SK-N-SH (cell line): ENCODE data around the gene GABRD. TPM values are rescaled to one million over a fixed set of nuclear protein-coding genes. Genes with fewer than 3 reads are reported as not detected.

Experiments
- CTCF ChIA-PET: fragments of 300-600, 350-600 bp; formaldehyde crosslinking; extraction: SDS; loops from one replicate; lab custom pipeline; 2021; lab: Yijun Ruan, JAX
- POLR2A ChIA-PET: fragments of 350-600 bp; sonication (Branson Sonifier 250); formaldehyde crosslinking; extraction: SDS; loops from one replicate; lab custom pipeline; 2020; ENCODE audit warnings: antibody characterized with exemption, inconsistent platforms; lab: Yijun Ruan, JAX
- DNase-seq: peaks from one replicate; pipeline ENCODE4 v3.0.0; 2012
- H2AFZ ChIP-seq: fragments of 200-600 bp; sonication (generic); 2 replicates; pipeline ENCODE4 v1.8.1; 2016; ENCODE audit warnings: antibody characterized with exemption, mild to moderate bottlenecking, low read depth
- H3F3A ChIP-seq: fragments of 200-600 bp; sonication (generic); replicated peaks from 2 replicates; pipeline ENCODE3; 2016; ENCODE audit warnings: antibody characterized with exemption, mild to moderate bottlenecking; ENCODE audit not compliant: insufficient read depth
- H3K27ac ChIP-seq, 2 experiments: fragments of 200-500 bp in 1 of 2; fragments of 200-600 bp in 1 of 2; sonication (Bioruptor generic) in 1 of 2; sonication (generic), shearing (Covaris generic) in 1 of 2; 2 replicates each; pipeline versions ENCODE4 v1.5.1 to v1.6.1; 2014 to 2016; ENCODE audit warnings: low read depth in 2 of 2, inconsistent platforms in 1 of 2, low read length in 1 of 2, mild to moderate bottlenecking in 1 of 2, mixed read lengths in 1 of 2
- H3K27me3 ChIP-seq: fragments of 200-600 bp; sonication (generic), shearing (Covaris generic); 2 replicates; pipeline ENCODE4 v1.6.1; 2016; ENCODE audit warnings: mixed run types; ENCODE audit not compliant: insufficient read depth
- H3K36me3 ChIP-seq, 2 experiments: fragments of 200-500 bp in 1 of 2; fragments of 200-600 bp in 1 of 2; sonication (Bioruptor generic) in 1 of 2; sonication (generic) in 1 of 2; replicated peaks in 1 of 2; 2 replicates each; pipeline versions ENCODE3 to v1.5.1; 2014 to 2016; ENCODE audit warnings: low read length in 1 of 2, mild to moderate bottlenecking in 1 of 2; ENCODE audit not compliant: insufficient read depth in 2 of 2, control insufficient read depth in 1 of 2
- H3K4me1 ChIP-seq, 2 experiments: fragments of 200-500 bp in 1 of 2; fragments of 200-600 bp in 1 of 2; sonication (Bioruptor generic) in 1 of 2; sonication (generic), shearing (Covaris generic) in 1 of 2; 2 replicates each; pipeline versions ENCODE4 v1.5.1 to v1.6.1; 2014 to 2016; ENCODE audit warnings: low read depth in 1 of 2, low read length in 1 of 2, mixed run types in 1 of 2; ENCODE audit not compliant: insufficient read depth in 2 of 2, control insufficient read depth in 1 of 2
- H3K4me2 ChIP-seq: fragments of 200-600 bp; sonication (generic), shearing (Covaris generic); 2 replicates; pipeline ENCODE4 v1.6.1; 2017; ENCODE audit warnings: mixed run types
- H3K4me3 ChIP-seq, 2 experiments: fragments of 200-500 bp in 1 of 2; fragments of 200-600 bp in 1 of 2; sonication (Bioruptor generic) in 1 of 2; sonication (generic), shearing (Covaris generic) in 1 of 2; 2 replicates each; pipeline versions ENCODE4 v1.5.1 to v1.8.1; 2014 to 2016; ENCODE audit warnings: low read depth in 2 of 2, inconsistent platforms in 1 of 2, low read length in 1 of 2, mild to moderate bottlenecking in 1 of 2, mixed read lengths in 1 of 2, moderate library complexity in 1 of 2
- H3K79me2 ChIP-seq: fragments of 200-600 bp; sonication (generic); 2 replicates; pipeline ENCODE4 v1.8.1; 2017; ENCODE audit warnings: mild to moderate bottlenecking; ENCODE audit not compliant: insufficient read depth
- H3K9ac ChIP-seq: fragments of 200-600 bp; sonication (generic); 2 replicates; pipeline ENCODE4 v1.6.1; 2017; ENCODE audit warnings: mixed run types
- H3K9me2 ChIP-seq: fragments of 200-600 bp; sonication (generic); 2 replicates; pipeline ENCODE4 v1.6.1; 2017; ENCODE audit warnings: mixed run types
- H3K9me3 ChIP-seq: fragments of 200-600 bp; sonication (generic); 2 replicates; pipeline ENCODE4 v1.6.1; 2017; ENCODE audit warnings: mixed run types, mild to moderate bottlenecking, moderate library complexity
- H4K20me1 ChIP-seq: fragments of 200-600 bp; sonication (generic); 2 replicates; pipeline ENCODE4 v1.6.1; 2017; ENCODE audit warnings: mild to moderate bottlenecking, mixed run types; ENCODE audit not compliant: insufficient read depth
- ELF1 ChIP-seq: IDR thresholded peaks from 2 replicates; pipeline ENCODE4 v1.4.0; 2012
- EP300 ChIP-seq, 2 experiments: IDR thresholded peaks; 2 replicates each; pipeline versions ENCODE4 v1.4.0 to v1.6.1; 2012; ENCODE audit warnings: borderline replicate concordance in 1 of 2, low read depth in 1 of 2, low read length in 1 of 2
- FOSL2 ChIP-seq: IDR thresholded peaks from 2 replicates; pipeline ENCODE4 v1.4.0; 2012; ENCODE audit warnings: low read depth, mild to moderate bottlenecking, moderate library complexity, borderline replicate concordance
- FOXJ3 ChIP-seq: sonication (generic); formaldehyde crosslinking; IDR thresholded peaks from 2 replicates; pipeline ENCODE4 v1.5.1; 2020; ENCODE audit warnings: mild to moderate bottlenecking, missing genetic modification reagents
- FOXM1 ChIP-seq: IDR thresholded peaks from 2 replicates; pipeline ENCODE4 v1.4.0; 2012; ENCODE audit warnings: low read depth, mild to moderate bottlenecking
- GABPA ChIP-seq: IDR thresholded peaks from 2 replicates; pipeline ENCODE4 v1.4.0; 2012; ENCODE audit warnings: low read depth, mild to moderate bottlenecking
- GATA2 ChIP-seq: sonication (generic); formaldehyde crosslinking; IDR thresholded peaks from 2 replicates; pipeline ENCODE4 v1.5.0; 2020; ENCODE audit warnings: mild to moderate bottlenecking, missing genetic modification reagents
- JUND ChIP-seq: IDR thresholded peaks from 2 replicates; pipeline ENCODE4 v1.4.0; 2012
- MXI1 ChIP-seq: IDR thresholded peaks from 2 replicates; pipeline ENCODE4 v1.6.1; 2012; ENCODE audit warnings: mild to moderate bottlenecking, low read depth, low read length, improper control_type of control experiment
- POLR2AphosphoS5 ChIP-seq: IDR thresholded peaks from 2 replicates; pipeline ENCODE4 v1.6.1; 2012; ENCODE audit warnings: low read depth, low read length
- RAD21 ChIP-seq: IDR thresholded peaks from 2 replicates; pipeline ENCODE4 v1.6.1; 2012; ENCODE audit warnings: mild to moderate bottlenecking, low read length
- RFX5 ChIP-seq: IDR thresholded peaks from 2 replicates; pipeline ENCODE4 v1.6.1; 2012; ENCODE audit warnings: mild to moderate bottlenecking, improper control_type of control experiment, low read length
- SIN3A ChIP-seq: IDR thresholded peaks from 2 replicates; pipeline ENCODE4 v1.6.1; 2012; ENCODE audit warnings: low read depth, mild to moderate bottlenecking, low read length, moderate library complexity, borderline replicate concordance
- TAF1 ChIP-seq: IDR thresholded peaks from 2 replicates; pipeline ENCODE4 v1.6.1; 2012; ENCODE audit warnings: low read depth, mild to moderate bottlenecking, low read length, moderate library complexity, borderline replicate concordance
- TCF12 ChIP-seq: IDR thresholded peaks from 2 replicates; pipeline ENCODE4 v1.4.0; 2012
- WGBS: methylation state at CpG from one replicate; pipeline ENCODE4 v1.1.6; 2017; ENCODE audit warnings: low lambda C conversion rate; 5-methylcytosine and 5-hydroxymethylcytosine counted together
- polyA plus RNA-seq, 3 experiments: library from polyadenylated mRNA; depleted of rRNA; stranded (reverse); fragments of >200 nt; gene quantifications; 2 replicates each; pipeline ENCODE4 v1.2.3, GENCODE V29; 2012
- TF ChIP-seq, protein P1 (sequence below): IDR thresholded peaks from 2 replicates; pipeline ENCODE4 v1.4.0; 2012; ENCODE audit warnings: low read depth, borderline replicate concordance
- TF ChIP-seq, protein P2 (sequence below): IDR thresholded peaks from 2 replicates; pipeline ENCODE4 v1.6.1; 2012; ENCODE audit warnings: mild to moderate bottlenecking, low read depth, low read length, moderate library complexity

Gene GABRD
- polyA plus RNA-seq, 1 of the 3 experiments (the other 2 are of a cell fraction), result 0.07 TPM

DNA sequence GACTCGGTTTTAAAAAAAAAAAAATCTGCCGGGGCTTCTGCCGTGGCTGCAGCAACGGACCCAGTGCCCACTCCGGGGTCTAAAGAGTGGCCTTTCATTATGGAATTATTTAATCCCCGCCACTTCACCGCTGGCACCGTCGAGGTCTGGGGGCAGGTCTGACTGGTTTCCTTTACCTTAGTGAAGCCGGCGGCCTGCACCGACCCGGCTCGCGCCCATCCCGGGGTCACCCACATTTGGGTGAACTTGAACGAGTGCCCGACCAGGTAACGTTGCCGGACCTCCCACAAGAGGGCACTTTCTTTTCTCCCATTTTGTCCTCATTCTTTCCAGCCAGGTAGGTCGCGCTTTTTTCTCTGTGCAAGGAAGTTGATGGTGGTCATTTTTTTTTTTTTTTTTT lies 35.4 kb downstream of the GABRD start (continued):
- TF ChIP-seq EP300 (IDR thresholded peaks at IDR 0.05; ENCODE audit: borderline replicate concordance in 1 of 2, low read depth in 1 of 2, low read length in 1 of 2), result no peak
- no peak for TF ChIP-seq FOXM1
- no peak for TF ChIP-seq JUND
- TF ChIP-seq TAF1, result no peak
- no peak for TF ChIP-seq ELF1
- TF ChIP-seq RAD21, result no peak
- TF ChIP-seq, protein P1, sequence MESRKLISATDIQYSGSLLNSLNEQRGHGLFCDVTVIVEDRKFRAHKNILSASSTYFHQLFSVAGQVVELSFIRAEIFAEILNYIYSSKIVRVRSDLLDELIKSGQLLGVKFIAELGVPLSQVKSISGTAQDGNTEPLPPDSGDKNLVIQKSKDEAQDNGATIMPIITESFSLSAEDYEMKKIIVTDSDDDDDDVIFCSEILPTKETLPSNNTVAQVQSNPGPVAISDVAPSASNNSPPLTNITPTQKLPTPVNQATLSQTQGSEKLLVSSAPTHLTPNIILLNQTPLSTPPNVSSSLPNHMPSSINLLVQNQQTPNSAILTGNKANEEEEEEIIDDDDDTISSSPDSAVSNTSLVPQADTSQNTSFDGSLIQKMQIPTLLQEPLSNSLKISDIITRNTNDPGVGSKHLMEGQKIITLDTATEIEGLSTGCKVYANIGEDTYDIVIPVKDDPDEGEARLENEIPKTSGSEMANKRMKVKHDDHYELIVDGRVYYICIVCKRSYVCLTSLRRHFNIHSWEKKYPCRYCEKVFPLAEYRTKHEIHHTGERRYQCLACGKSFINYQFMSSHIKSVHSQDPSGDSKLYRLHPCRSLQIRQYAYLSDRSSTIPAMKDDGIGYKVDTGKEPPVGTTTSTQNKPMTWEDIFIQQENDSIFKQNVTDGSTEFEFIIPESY, result no peak

DNA sequence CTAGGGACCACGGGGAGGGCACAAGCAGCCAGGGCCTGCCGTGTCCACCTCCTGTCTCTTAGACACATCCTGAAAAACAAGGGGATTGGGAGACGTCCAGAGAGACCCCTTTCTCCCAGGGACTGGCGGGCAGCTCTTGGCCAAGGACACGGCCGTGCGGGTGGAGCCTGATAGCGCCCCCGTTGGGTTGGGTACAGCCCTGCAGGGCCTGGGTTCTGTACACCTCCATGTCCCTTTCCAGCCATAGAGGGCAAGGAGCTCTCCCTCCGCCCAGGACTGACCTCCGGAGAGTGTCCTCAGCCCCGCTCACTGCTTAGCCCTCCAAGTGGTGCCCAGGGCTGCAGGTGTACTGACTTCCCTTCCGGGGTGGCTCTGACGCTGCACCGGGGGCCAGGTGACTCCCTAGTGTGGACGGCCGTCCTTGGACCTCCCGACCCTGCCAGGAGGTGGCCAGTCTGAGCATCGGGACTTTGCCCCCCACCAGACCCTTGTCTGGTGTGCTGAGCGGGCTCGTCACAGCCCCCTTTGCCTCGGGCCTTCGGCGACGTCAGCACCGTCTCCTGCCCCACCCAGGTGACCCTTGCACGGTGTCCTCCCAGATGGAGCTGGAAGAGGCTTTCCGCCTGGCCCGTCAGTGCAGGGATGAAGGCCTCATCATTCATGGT lies 36.9 kb downstream of the GABRD start:
- Histone ChIP-seq H3K4me2 (no peak overlapping the region), H3K9me3 (no peaks in the 10 kb centered on the region), H3K79me2 (no peaks in the 10 kb centered on the region), H3K9ac (no peak overlapping the region), H4K20me1 (no peaks in the 10 kb centered on the region), H3K9me2 (no peaks in the 10 kb centered on the region), H3K4me3 (no peak overlapping the region), H3K27me3 (no peaks in the 10 kb centered on the region), H3K36me3 (no peaks in the 10 kb centered on the region), H3K27ac (no peak overlapping the region), H3F3A (no peaks in the 10 kb centered on the region), H2AFZ (no peak overlapping the region), H3K4me1 (peaks cover 0 to 10% of the 10 kb centered on the region in 2 experiments; a peak in 1 of 4 replicates)
- 100% methylated on average over 4 of the region's 29 CpGs for WGBS
- CTCF ChIA-PET, result interaction anchor here (0.8 to 2.5 kb wide), 5 partner anchors 9 to 119 kb away, joined by 3 to 9 read pairs (median 7); no protein-coding TSS in a partner anchor
- POLR2A ChIA-PET, result no interaction called here
- no peak for DNase-seq
- no peak for TF ChIP-seq TAF1
- no peak for TF ChIP-seq ELF1
- TF ChIP-seq SIN3A, result no peak
- no peak for TF ChIP-seq GABPA
- no peak for TF ChIP-seq POLR2AphosphoS5
- no peak for TF ChIP-seq RFX5
- TF ChIP-seq FOXJ3 (CRISPR knock-in tag), result no peak
- no peak for TF ChIP-seq TCF12
- no peak for TF ChIP-seq FOSL2
- TF ChIP-seq GATA2 (CRISPR knock-in tag), result no peak
- TF ChIP-seq, protein P2, sequence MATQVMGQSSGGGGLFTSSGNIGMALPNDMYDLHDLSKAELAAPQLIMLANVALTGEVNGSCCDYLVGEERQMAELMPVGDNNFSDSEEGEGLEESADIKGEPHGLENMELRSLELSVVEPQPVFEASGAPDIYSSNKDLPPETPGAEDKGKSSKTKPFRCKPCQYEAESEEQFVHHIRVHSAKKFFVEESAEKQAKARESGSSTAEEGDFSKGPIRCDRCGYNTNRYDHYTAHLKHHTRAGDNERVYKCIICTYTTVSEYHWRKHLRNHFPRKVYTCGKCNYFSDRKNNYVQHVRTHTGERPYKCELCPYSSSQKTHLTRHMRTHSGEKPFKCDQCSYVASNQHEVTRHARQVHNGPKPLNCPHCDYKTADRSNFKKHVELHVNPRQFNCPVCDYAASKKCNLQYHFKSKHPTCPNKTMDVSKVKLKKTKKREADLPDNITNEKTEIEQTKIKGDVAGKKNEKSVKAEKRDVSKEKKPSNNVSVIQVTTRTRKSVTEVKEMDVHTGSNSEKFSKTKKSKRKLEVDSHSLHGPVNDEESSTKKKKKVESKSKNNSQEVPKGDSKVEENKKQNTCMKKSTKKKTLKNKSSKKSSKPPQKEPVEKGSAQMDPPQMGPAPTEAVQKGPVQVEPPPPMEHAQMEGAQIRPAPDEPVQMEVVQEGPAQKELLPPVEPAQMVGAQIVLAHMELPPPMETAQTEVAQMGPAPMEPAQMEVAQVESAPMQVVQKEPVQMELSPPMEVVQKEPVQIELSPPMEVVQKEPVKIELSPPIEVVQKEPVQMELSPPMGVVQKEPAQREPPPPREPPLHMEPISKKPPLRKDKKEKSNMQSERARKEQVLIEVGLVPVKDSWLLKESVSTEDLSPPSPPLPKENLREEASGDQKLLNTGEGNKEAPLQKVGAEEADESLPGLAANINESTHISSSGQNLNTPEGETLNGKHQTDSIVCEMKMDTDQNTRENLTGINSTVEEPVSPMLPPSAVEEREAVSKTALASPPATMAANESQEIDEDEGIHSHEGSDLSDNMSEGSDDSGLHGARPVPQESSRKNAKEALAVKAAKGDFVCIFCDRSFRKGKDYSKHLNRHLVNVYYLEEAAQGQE, result no peak
- no peak for TF ChIP-seq MXI1
